HCT116 (cell line): ENCODE data around the gene FAM135A.

Experiments
- CTCF ChIP-seq, 3 experiments: fragments of 200-600 bp in 1 of 3; sonication (generic) in 1 of 3; IDR thresholded peaks in 2 of 3; conservative IDR thresholded peaks in 1 of 3; 2 replicates each; pipeline ENCODE4 v1.5.1; 2012 to 2017; ENCODE audit warnings: low read depth in 2 of 3, low read length in 2 of 3, antibody characterized with exemption in 1 of 3, borderline replicate concordance in 1 of 3, control low read depth in 1 of 3, mild to moderate bottlenecking in 1 of 3, mixed read lengths in 1 of 3, mixed run types in 1 of 3, moderate library complexity in 1 of 3; ENCODE audit not compliant: insufficient read depth in 1 of 3
- ELF1 ChIP-seq: IDR thresholded peaks from 2 replicates; pipeline ENCODE4 v1.6.1; 2012; ENCODE audit warnings: low read depth, borderline replicate concordance
- EZH2 ChIP-seq: fragments of 200-600 bp; sonication (generic); IDR thresholded peaks from 2 replicates; pipeline ENCODE4 v1.6.1; 2017; ENCODE audit warnings: antibody characterized with exemption, mixed run types
- EZH2phosphoT487 ChIP-seq: fragments of 200-600 bp; IDR thresholded peaks from 2 replicates; pipeline ENCODE4 v1.6.1; 2018; ENCODE audit warnings: antibody characterized with exemption, borderline replicate concordance
- FOSL1 ChIP-seq: IDR thresholded peaks from 2 replicates; pipeline ENCODE4 v1.6.1; 2012; ENCODE audit warnings: low read depth
- JUND ChIP-seq: IDR thresholded peaks from 2 replicates; pipeline ENCODE4 v1.6.1; 2012
- POLR2A ChIP-seq: IDR thresholded peaks from 2 replicates; pipeline ENCODE4 v1.7.0; 2011; ENCODE audit warnings: borderline replicate concordance; ENCODE audit not compliant: insufficient read depth, insufficient read length; ENCODE audit errors: extremely low read depth
- POLR2AphosphoS5 ChIP-seq: IDR thresholded peaks from 2 replicates; pipeline ENCODE4 v1.6.1; 2011; ENCODE audit warnings: mild to moderate bottlenecking, low read depth, low read length, moderate library complexity
- RAD21 ChIP-seq: IDR thresholded peaks from 2 replicates; pipeline ENCODE4 v1.6.1; 2012; ENCODE audit warnings: low read depth, mild to moderate bottlenecking
- SP1 ChIP-seq: IDR thresholded peaks from 2 replicates; pipeline ENCODE4 v1.6.1; 2012; ENCODE audit warnings: low read depth
- YY1 ChIP-seq: IDR thresholded peaks from 2 replicates; pipeline ENCODE4 v1.6.1; 2011; ENCODE audit warnings: low read length, low read depth, moderate library complexity, mild to moderate bottlenecking; ENCODE audit not compliant: insufficient replicate concordance; ENCODE audit errors: extremely low read depth
- ZBTB33 ChIP-seq: IDR thresholded peaks from 2 replicates; pipeline ENCODE4 v1.6.1; 2011; ENCODE audit warnings: mild to moderate bottlenecking, low read length, moderate library complexity; ENCODE audit not compliant: insufficient replicate concordance; ENCODE audit errors: extremely low read depth

- TF ChIP-seq RAD21: no peak
- TF ChIP-seq CTCF (IDR thresholded peaks at IDR 0.05 in 2 of 3, conservative IDR thresholded peaks at IDR 0.05 in 1 of 3; ENCODE audit: borderline replicate concordance in 1 of 3, insufficient read depth in 1 of 3, low read depth in 2 of 3, low read length in 2 of 3): no peak
- TF ChIP-seq SP1: no peak
- no peak for TF ChIP-seq ELF1
- no peak for TF ChIP-seq YY1
- no peak for TF ChIP-seq EZH2phosphoT487
- TF ChIP-seq EZH2: no peak
- TF ChIP-seq ZBTB33: no peak
- TF ChIP-seq JUND: no peak
- TF ChIP-seq POLR2A: no peak
- no peak for TF ChIP-seq FOSL1
- no peak for TF ChIP-seq POLR2AphosphoS5
Measured at GRCh38 chr6:70549327-70549726, 136.0 kb downstream of the FAM135A start.
